ENCODE data around the gene SLC52A3.

Gene SLC52A3

DNA sequence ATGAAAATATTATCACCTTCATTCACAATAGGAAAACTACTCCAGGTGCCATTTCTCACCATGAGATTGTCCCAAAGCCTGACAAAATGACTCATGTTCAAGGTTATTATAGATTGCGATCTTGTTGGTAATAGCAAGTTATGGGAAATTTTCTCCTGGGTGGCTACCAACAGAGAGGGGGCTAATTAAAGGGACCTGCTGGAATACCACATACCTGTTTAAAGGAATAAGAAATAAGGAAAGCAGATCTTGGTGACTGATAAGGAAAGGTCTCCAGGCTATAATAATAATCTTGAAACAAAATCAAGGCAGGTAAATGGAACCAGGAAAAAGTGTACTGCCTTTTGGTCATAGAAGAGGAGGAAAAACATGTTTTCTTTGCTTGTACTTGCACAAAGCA lies 1.4 kb downstream of the SLC52A3 start:
- no peak for DNase-seq (ENCODE audit: low spot score)

DNA sequence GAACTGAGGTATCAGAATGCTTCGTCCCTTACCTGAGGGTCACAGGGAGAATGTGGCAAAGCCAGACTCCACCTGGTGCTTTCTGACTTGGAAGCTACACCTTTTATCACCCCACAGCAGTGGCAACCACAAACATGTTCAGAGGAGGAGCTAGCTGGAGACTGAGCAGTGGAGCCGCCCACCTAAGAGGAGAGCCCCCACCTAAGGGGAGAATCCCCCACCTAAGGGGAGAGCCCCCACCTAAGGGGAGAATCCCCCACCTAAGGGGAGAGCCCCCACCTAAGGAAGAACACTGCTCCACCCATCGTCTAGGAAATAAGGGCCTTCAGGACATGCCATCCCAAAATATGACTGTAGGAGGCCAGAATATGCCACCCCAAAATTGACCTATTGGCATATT lies 4.0 kb downstream of the SLC52A3 start:
- no peak for DNase-seq (ENCODE audit: low spot score)

DNA sequence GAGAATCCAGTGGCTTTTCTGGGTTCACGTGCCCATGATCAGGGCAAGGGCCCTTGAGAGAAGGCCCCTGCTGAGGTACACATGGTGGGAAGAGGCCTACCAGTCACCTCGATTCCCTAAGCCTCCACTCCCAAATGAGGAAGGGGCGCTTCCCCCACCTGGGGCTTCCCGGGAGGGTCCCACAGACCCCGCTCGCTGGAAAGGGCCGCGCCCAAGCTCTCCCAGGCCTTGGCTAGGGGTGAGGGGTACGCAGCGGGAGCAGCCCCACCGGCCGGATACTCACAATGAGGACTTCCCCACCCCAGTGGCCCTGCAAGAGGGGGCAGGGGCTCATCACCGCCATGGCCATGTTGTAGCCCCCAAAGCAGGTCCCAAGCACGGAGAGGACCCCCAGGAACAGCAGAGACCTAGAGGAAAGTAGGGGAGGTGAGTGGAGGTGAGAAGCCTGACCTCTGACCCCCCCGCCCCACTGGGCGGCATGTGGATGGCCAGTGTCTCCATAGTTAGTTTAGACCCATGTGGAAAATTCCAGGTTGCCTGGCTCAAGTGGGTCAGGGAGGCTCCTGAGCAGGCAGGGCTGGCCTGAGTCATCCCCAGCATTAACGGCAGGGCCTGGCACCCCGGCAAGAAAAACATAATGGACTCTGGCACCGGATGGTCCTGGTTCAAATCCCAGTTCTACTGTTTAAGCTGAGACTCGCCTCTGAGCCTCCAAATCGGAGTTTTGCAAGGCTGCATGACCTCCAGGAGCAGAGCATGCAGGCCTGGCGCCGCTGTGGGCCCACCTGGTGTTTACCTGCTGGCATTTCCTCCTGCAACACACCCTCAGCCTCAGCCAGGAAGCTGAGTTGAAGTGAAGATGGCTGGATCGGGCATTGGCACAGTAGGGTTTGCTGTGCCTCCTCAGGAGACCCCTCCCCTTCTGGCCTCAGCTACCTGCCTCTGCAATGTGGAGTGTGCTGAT lies 6.6 kb downstream of the SLC52A3 start:
- no peak for DNase-seq (ENCODE audit: low spot score)

DNA sequence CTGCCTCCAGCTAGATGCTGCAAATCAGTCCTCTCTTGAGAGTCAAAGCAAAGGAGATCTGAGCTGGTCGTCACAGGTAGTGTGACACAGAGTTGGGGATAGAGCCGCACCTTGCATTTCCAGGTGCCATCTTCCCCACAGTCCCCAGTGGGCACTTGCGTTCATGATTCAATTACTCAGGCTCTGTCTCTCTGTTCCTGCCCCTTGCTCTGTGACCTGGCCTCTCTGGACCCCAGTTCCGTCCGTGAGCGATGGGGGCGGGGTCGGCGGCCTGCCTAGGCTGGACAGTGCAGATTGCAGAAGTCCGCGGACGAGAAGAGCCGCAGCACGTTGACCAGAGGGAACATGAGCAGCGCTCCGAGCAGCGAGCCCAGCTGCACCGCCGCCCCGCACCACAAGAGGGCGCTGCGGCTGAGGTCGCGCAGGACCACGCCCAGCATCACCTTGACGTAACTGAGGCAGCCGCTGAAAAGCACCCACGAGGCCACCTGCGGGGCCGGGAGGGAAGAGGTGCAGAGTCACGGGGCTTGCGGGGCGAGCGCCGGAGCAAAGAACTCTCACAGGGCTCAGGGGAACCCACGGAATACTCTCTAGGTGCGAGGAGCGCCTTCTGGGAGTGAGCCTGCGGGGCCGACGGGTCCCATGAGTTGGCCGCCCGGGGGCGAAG lies 7.4 kb downstream of the SLC52A3 start:
- DNase-seq (ENCODE audit: low spot score): no peak

DNA sequence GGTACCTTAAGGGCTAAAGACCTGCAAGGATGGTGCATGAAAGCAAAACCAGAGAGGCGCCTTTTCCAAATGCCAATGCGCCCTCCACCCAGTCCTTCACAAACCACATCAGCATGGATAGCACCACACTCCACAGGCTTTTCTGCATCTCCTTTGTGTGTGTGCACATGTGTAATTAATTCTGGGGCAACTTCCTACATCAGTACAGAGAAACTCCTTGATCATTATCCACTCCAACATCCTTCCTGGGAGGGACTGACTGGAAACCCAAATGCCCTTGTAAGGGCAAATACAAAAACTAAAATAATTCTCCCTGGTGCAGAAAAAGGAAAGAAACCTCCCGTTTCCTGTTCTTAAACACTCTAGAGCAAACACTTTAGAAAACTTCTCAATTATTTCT lies 10.8 kb downstream of the SLC52A3 start:
- DNase-seq (ENCODE audit: low spot score): no peak

DNA sequence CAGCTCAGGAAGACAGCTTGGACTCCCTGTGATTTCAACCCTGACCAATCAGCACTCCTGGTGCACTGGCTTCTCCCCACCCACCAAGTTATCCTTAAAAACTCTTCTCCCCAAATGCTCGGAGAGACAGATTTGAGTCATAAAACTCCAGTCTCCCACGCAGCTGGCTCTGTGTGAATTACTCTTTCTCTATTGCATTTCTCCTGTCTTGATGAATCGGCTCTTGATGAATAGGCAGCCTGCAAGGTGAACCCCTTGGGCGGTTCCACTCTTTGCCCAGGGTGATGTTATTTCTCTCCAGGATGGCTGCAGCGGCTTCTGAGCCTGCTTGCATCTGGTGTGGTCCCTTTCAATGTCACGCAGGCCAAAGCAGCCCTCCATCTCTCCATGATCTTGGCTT lies 12.4 kb downstream of the SLC52A3 start:
- no peak for DNase-seq (ENCODE audit: low spot score)

DNA sequence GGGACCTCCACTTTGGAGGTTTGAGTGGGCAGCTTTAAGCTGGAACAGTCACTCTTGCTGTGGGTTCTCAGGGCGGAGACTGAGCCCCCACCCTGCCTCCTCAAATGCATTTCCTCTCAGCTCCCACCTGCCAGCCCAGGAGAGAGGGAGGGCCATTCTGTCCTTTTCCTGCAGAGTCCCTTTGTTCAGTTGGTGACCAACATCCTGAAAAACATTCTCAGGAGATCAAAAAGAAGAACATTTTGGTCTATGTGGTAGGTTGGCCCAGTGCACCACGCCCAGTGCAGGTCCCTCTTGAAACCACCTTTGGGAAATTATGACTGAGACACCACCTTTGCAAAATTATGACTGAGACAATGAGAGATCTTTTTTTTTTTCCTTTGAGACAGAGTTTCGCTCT lies 13.4 kb downstream of the SLC52A3 start:
- no peak for DNase-seq (ENCODE audit: low spot score)

DNA sequence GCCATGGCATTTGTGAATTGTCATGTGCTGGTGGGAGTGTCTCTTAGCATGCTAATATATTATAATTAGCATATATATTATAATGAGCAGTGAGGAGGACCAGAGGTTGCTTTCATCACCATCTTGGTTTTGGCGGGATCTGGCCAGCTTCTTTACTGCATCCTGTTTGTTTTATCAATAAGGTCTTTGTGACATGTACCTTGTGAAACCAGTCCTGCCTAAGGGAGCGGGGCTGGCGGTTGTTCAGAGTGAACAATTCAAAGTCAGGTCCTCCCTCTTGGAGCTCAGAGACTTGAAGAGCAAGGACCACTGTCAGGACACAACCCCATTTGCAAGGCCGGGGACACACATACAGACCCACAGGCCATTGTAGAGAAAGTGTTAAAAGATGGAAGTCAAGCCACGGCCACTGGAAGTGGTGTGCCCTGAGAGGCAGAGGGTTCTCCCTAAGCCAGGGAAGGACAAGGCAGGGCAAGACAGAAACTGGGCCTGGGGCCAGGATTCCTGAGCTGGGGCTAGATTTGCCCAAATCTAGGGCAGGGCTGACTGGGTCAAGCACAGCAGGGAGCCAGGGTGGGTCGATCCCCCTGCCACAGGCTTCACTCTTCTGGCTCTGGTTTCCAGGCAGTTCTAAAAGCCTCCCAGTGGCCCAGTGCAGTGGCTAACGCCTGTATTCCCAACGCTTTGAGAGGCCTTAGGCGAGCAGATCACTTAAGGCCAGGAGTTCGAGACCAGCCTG lies 14.2 kb downstream of the SLC52A3 start:
- DNase-seq (ENCODE audit: low spot score): no peak

DNA sequence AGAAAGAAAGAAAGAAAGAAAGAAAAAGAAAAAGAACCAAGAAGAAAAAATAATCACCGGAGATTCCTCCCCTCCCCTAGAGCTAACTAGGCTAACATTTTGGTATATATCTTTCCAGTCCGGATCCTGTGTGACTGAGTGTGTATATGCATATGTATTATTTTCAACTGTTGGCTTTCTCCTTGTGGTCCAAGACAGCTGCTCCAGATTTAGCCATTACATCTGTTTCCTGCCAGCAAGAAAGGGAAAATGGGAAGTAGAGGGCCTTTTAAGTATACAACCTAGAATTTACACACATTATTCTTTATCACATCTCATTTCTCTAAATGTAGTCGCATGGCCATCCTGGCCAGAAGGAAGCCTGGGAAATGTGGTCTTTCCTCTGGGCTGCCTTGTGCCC lies 15.2 kb downstream of the SLC52A3 start:
- DNase-seq (ENCODE audit: low spot score): no peak

DNA sequence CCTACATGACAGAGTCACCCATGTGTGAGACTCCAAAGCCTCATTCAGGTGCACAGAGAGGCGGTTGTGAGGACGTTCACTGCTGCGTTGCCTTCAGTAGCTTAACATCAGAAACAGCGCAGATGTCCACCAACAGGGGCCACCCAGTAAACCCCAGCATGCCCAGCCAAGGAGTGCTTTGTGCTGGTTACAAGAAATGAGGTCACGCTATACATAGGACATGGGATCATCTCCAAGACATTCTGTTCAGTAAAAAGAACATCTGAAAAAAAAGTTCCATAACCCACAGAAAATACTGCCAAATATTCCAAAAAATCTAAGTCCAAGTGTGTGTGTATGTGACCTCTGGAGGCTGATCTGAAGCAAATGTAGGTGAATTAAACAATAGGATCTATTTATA lies 16.0 kb downstream of the SLC52A3 start:
- no peak for DNase-seq (ENCODE audit: low spot score)

DNA sequence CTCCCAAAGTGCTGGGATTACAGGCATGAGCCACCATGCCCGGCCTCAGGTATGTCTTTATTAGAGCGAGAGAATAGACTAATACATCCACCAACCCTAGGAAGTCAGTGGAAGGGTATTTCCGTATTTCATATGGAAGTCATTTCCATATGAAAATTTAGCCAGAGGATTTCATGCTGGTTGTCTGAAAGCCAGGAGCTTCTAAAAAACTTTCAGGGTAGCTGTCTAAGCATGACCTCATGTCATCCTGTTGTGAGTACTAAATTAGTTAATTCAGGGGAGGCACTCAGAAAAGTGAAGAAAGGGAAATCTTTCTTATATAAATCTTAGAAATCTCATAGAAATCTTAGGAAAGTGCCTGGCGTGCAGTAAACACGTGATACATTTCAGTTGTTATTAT lies 16.5 kb downstream of the SLC52A3 start:
- DNase-seq (ENCODE audit: low spot score): no peak

DNA sequence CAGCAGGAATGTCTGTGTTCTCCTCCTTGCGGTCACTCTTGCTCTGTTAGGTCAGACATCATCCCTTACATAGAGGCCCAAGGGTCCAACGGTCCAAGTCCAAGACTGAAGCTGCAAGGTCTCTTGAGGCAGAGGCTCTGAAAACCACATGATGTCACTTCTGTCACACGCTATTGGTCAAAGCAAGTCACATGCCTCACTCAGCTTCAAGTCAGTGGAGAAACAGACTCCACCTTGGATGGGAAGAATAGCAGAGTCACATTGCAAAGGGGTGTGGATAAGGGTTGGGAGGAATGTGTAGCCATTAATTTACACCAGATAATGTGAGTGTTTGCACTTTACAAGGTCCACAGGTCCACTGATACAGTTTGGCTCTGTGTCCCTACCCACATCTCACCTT lies 17.5 kb downstream of the SLC52A3 start:
- DNase-seq (ENCODE audit: low spot score): no peak

DNA sequence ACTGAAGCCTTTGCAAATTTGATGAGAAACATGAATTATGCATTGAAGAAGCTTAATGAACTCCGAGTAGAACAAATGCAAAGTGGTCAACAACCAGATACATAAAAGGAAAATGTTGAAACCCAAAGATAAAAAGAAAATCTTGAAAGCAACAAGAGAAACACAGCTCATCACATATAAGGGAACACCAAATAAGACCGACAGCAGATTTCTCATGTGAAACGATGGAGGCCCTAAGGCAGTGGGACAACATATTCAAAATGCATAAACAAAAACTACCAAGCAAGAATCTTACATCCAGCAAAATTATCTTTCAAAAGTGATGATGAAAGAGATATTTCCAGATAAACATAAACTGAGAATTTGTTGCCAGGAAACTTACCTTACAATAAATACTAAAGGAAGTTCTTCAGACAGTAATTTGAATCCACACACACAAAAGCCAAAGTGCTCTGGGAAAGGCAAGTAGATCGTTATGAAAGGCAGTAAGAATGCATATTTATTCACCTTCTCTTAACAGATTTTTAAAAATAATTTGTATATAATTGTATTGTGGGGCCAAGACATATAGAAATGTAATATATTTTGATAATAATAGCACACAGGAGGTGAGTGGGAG lies 22.5 kb downstream of the SLC52A3 start:
- no peak for DNase-seq (ENCODE audit: low spot score)

DNA sequence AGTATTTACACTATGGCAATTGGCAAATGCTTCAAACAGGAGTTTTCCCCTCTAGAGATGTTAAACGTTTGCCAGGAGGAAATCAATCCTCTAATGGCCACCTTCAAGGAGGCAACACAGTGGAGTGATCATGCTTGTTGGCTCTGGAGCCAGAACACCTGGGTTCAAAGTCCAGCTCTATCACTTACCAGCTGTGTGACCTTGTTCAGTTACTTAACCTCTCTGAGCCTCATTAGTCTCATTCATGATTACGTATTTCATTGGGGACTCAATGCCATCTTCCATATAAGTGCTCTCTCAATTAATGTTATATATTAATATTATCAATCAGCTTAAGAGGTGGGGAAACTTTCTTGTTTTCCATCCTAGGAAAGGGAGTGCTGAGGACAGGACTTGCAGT lies 26.1 kb downstream of the SLC52A3 start:
- DNase-seq (ENCODE audit: low spot score): no peak

DNA sequence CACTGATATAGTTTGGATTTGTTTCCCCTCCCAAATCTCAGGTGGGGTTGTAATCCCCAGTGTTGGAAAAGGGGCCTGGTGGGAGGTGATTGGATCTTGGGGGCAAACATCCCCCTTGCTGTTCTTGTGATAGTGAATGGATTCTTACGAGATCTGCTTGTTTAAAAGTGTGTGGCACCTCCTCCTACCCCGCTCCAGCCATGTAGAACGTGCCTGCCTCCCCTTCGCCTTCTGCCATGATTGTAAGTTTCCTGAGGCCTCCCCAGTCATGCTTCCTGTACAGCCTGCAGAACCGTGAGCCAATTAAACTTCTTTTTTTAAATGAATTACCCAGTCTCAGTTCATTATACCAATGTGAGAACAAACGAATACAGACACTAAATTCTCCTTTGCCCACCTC lies 26.7 kb downstream of the SLC52A3 start:
- DNase-seq (ENCODE audit: low spot score): no peak

DNA sequence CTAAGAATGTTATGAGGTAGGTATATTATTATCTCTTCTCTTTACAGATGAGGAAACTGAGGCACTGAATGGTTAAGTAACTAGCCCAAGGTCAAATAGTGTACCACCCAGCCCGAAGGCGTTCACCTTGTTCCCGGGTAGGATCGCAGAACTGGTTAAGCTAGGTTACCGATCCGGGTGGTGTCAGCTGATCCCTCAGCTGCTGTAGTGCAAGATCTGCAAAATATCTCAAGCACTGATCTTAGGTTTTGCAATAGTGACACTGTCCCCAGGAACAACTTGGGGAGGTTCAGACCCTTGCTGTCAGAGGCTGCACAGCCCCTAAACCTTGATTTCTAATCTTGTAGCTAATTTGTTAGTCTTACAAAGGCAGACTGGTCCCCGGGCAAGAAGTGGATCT lies 28.1 kb downstream of the SLC52A3 start:
- DNase-seq (ENCODE audit: low spot score): no peak

DNA sequence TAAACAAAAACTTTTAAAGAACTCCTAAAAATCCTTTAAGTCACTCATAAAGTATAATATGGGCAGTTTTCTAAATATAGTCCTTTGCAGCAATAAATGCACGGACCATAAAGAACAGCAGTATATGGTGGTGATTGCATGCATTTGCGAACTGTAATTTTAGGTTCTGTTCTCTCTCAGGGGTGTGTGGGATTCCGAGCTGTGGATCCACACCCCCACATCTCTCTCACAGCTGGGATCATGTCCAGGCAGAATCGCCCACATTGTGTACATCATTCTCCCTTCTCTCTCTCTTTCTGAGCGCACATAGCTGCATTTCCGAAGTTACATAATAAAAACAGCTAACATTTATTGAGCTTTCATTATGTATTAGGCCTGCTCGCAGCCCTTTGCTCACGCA lies 28.6 kb downstream of the SLC52A3 start:
- DNase-seq (ENCODE audit: low spot score): no peak

DNA sequence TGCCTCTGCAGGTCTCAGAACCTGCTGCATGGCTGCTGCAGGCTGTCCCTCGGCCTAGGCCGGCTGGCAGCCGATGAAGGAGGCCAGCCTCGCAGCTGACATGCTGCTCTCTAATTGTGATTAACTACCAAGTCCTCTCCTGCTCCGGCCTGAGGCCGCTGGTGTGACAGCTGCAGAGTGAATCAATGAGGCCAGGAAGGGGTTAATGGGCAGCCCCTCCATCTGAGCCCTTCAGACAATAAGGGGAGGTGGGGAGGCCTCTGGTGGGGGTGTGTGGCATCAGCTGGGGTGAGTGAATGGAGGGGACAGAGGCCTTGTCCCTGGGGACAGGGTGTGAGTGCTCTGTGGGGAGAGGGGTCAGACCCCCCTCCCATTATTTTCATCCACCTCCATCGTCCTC lies 34.4 kb downstream of the SLC52A3 start:
- no peak for DNase-seq (ENCODE audit: low spot score)

DNA sequence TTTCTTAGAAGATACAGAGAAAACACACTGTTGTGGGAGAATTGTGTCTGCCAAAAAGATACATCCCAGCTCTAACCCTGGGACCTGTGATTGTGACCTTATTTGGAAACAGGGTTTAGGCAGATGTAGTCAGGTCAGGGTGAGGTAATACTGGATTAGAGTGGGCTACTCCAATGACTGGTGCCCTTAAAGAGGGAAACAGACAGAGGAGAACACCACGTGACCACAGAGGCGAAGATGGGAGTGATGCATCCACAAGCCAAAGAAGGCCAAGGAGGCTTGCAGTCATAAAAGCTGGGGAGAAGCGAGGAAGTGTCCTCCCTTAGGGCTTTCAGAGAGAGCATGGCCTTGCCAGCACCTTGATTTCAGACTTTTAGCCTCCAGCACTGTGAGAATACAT lies 35.6 kb downstream of the SLC52A3 start:
- DNase-seq (ENCODE audit: low spot score): no peak

DNA sequence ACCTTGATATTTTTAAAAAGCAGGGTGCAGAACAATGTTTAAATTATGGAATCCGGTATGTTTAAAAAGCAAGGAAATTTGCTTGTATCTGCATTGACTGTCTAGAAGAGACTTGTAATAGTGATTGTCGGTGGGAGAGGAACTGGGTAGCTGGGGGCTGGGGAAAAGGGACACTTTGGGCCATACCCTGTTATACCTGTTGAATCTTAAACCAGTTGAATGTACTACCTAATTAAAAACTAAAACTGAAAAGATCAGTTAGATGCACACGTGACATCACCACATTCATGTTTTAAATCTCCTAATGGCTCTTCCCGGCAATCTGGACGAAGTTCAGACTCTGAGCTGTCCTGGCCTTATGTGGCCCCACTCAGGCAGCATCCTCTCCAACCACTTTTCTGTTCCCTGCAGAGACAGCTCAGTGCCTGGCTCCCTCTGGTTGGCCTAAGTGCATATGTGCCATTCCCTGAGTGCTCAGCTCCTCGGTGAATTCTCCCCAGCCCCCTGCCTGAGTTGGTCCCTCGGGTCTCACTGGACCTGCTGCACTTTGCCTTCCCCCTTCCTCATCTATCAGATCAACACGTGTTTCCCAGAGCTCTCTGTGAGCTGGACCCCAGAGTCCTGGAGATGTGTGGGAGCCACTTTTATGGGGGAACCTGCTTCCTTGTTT lies 36.3 kb downstream of the SLC52A3 start:
- no peak for DNase-seq (ENCODE audit: low spot score)

DNA sequence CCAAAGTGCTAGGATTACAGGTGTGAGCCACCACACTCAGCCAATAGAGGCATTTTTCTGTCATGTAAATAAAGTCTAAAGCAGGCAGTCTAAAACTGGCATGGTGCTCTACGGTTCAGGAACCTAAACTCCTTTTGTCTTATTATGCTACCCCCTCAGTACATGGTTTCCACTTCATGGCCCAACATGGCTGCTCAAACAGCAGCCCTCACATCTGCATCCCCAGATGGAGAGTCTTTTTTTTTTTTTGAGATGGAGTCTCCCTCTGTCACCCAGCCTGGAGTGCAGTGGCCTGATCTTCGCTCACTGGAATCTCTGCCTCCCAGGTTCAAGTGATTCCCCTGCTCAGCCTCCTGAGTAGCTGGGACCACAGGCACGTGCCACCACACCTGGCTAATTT lies 38.3 kb downstream of the SLC52A3 start:
- no peak for DNase-seq (ENCODE audit: low spot score)

Measured in COLO829 (cell line).